NCI-H2107 treated with DMSO at 0.1 percent for 48 hours (cell line): ENCODE data around the gene VPS52.
"Not testable (repeated sequence)": the region's sequence is repeated elsewhere in the genome, so short reads cannot be mapped to it uniquely, and the experiment has no call there.

Experiments used
- DNase-seq: peaks from one replicate; lab custom pipeline; 2025; ENCODE audit not compliant: unreplicated experiment; lab: John Stamatoyannopoulos, UW

VPS52 gene

GRCh38 chr6:33285214-33285613 lies 13.5 kb upstream of the VPS52 start:
- not testable (repeated sequence) for DNase-seq

- no peak for DNase-seq
These were observed 8.9 kb upstream of the VPS52 start for GRCh38 chr6:33280539-33280938.

GRCh38 chr6:33279971-33280511 lies 8.4 kb upstream of the VPS52 start:
- DNase-seq: peak; percentile 42

- DNase-seq: no peak
These were observed 7.6 kb upstream of the VPS52 start for GRCh38 chr6:33279257-33279695.

- no peak for DNase-seq
These were observed 7.1 kb upstream of the VPS52 start for GRCh38 chr6:33278810-33279209.

GRCh38 chr6:33278392-33278741 lies 6.7 kb upstream of the VPS52 start:
- no peak for DNase-seq

- DNase-seq: no peak
These were observed 6.2 kb upstream of the VPS52 start for GRCh38 chr6:33277663-33278391.

- DNase-seq: peak; percentile 0
These were observed 5.4 kb upstream of the VPS52 start, which contains the start of gene B3GALT4 for GRCh38 chr6:33276864-33277662. Gene B3GALT4 (plus strand): TSS chr6:33277123. CDS start chr6:33277420, 297 bp downstream.

- no peak for DNase-seq
These were observed 4.8 kb upstream of the VPS52 start for GRCh38 chr6:33276581-33276863.

GRCh38 chr6:33275795-33276580 lies 4.3 kb upstream of the VPS52 start:
- not testable (repeated sequence) for DNase-seq

GRCh38 chr6:33273924-33274902 lies 2.5 kb upstream of the VPS52 start:
- no peak for DNase-seq

- DNase-seq: no peak
These were observed 1.6 kb upstream of the VPS52 start for GRCh38 chr6:33273129-33273923.

- DNase-seq: no peak
These were observed 826 bp upstream of the VPS52 start for GRCh38 chr6:33272275-33273128.

GRCh38 chr6:33271117-33271467 lies 584 bp downstream of the VPS52 start:
- DNase-seq: no peak

- DNase-seq: no peak
These were observed 7.7 kb downstream of the VPS52 start for GRCh38 chr6:33264015-33264414.

- DNase-seq: not testable (repeated sequence)
These were observed 9.2 kb downstream of the VPS52 start for GRCh38 chr6:33262490-33262889.

GRCh38 chr6:33259032-33259431 lies 12.6 kb downstream of the VPS52 start:
- DNase-seq: no peak

- no peak for DNase-seq
These were observed 17.1 kb downstream of the VPS52 start for GRCh38 chr6:33254591-33254990.

- DNase-seq: no peak
These were observed 18.9 kb downstream of the VPS52 start for GRCh38 chr6:33252759-33253158.
